Tibial nerve (tissue), 4 donors: ENCODE measurements around the gene OPHN1. TPM values are rescaled to one million over a fixed set of nuclear protein-coding genes. Genes with fewer than 3 reads are reported as not detected.

Experiments
- DNase-seq, 2 donors: peaks; one replicate each; pipeline ENCODE4 v3.0.0-alpha.2; 2019; ENCODE audit warnings: low spot score in 2 of 2
- H3K27ac ChIP-seq, 4 donors: fragments of 200-600 bp; sonication (generic) in 3 of 4; one replicate each; pipeline ENCODE4 v1.5.1; 2017 to 2019; ENCODE audit warnings: mild to moderate bottlenecking in 1 of 4
- H3K27me3 ChIP-seq, 2 donors: fragments of 200-600 bp; sonication (generic) in 1 of 2; one replicate each; pipeline versions ENCODE4 v1.5.1 to v1.6.0; 2017 to 2019
- H3K36me3 ChIP-seq, 3 donors: fragments of 200-600 bp; sonication (generic); one replicate each; pipeline ENCODE4 v1.5.1; 2018 to 2019
- H3K4me1 ChIP-seq, 4 donors: fragments of 200-600 bp; sonication (generic) in 3 of 4; one replicate each; pipeline ENCODE4 v1.5.1; 2017 to 2019
- H3K4me3 ChIP-seq, 4 donors: fragments of 200-600 bp; sonication (generic) in 3 of 4; one replicate each; pipeline ENCODE4 v1.5.1; 2017 to 2019; ENCODE audit warnings: mild to moderate bottlenecking in 1 of 4, moderate library complexity in 1 of 4
- H3K9me3 ChIP-seq, 4 donors: fragments of 200-600 bp; sonication (generic) in 3 of 4; one replicate each; pipeline ENCODE4 v1.5.1; 2017 to 2019
- EP300 ChIP-seq, 2 donors: sonication (generic); formaldehyde crosslinking; IDR thresholded peaks; one replicate each; pipeline ENCODE4 v1.6.1; 2017; ENCODE audit warnings: antibody characterized with exemption in 2 of 2, mild to moderate bottlenecking in 1 of 2
- POLR2A ChIP-seq, 2 donors: fragments of 450-650 bp; IDR thresholded peaks; one replicate each; pipeline ENCODE4 v1.6.1; 2017; ENCODE audit warnings: antibody characterized with exemption in 2 of 2, mild to moderate bottlenecking in 2 of 2, moderate library complexity in 2 of 2
- WGBS, 2 donors: methylation state at CpG; one replicate each; pipeline ENCODE4 v1.1.5; 2018; 5-methylcytosine and 5-hydroxymethylcytosine counted together
- total RNA-seq, 4 donors: library from RNA; depleted of rRNA; stranded (reverse); fragments of >200 nt; gene quantifications; one replicate each; pipeline ENCODE4 v1.1.0, GENCODE V29; 2016
- TF ChIP-seq, protein P1 (sequence below), 5 experiments: fragments of 200-600 bp in 3 of 5; fragments of 450-650 bp in 2 of 5; sonication (generic) in 3 of 5; IDR thresholded peaks; one replicate each; pipeline ENCODE4 v1.5.1; 2016 to 2019; ENCODE audit warnings: antibody characterized with exemption in 5 of 5, mild to moderate bottlenecking in 3 of 5, moderate library complexity in 2 of 5

OPHN1 gene
- total RNA-seq, 4 donors from 2014 or later: 13.2 to 27.1 (median 20.5) TPM

DNA sequence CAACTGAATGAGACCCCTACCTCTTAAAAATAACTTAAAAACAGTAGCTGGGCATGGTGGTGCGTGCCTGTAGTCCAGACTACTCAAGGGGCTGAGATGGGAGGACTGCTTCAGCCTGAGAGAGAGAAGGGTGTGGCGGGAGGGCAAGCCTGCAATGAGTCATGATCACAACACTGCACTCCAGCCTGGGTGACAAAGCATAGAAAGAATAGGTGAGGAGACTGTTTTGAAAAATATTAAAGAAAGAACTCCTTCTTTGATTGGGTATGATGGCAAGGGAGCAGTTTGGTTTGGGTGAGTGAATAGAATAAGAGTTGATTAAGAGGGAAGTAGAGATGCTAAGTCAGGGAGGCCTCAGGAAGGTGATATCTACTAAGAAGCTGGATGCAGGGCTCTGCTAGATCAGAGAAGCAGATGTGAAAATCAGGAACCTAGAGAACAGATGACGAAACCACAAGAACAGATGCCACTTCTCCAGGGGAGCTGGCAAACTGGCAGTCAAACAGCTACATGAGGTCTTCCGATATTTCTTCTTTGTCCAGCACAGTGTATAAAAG, 318.6 kb downstream of the OPHN1 start:
- 71 to 93% methylated on average over 4 of the region's 4 CpGs for WGBS, 2 donors
- peaks cover 0 to 5% of the 10 kb centered on the region in 2 donors for H3K27me3 ChIP-seq
- peaks cover 0 to 27% (median 3%) of the 10 kb centered on the region in 4 donors for H3K4me1 ChIP-seq
- H3K9me3 ChIP-seq: no peaks in the 10 kb centered on the region
- no peak overlapping the region for H3K4me3 ChIP-seq
- DNase-seq: no peak
- peak overlapping the region in 2 of 4 donors; percentile 17 to 37 for H3K27ac ChIP-seq
- TF ChIP-seq POLR2A (IDR thresholded peaks at IDR 0.05) (no peak), EP300 (IDR thresholded peaks at IDR 0.05) (no peak)
- TF ChIP-seq, protein P1, sequence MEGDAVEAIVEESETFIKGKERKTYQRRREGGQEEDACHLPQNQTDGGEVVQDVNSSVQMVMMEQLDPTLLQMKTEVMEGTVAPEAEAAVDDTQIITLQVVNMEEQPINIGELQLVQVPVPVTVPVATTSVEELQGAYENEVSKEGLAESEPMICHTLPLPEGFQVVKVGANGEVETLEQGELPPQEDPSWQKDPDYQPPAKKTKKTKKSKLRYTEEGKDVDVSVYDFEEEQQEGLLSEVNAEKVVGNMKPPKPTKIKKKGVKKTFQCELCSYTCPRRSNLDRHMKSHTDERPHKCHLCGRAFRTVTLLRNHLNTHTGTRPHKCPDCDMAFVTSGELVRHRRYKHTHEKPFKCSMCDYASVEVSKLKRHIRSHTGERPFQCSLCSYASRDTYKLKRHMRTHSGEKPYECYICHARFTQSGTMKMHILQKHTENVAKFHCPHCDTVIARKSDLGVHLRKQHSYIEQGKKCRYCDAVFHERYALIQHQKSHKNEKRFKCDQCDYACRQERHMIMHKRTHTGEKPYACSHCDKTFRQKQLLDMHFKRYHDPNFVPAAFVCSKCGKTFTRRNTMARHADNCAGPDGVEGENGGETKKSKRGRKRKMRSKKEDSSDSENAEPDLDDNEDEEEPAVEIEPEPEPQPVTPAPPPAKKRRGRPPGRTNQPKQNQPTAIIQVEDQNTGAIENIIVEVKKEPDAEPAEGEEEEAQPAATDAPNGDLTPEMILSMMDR (IDR thresholded peaks at IDR 0.05): no peak
- peaks cover 0 to 11% (median 0%) of the 10 kb centered on the region in 3 donors for H3K36me3 ChIP-seq

DNA sequence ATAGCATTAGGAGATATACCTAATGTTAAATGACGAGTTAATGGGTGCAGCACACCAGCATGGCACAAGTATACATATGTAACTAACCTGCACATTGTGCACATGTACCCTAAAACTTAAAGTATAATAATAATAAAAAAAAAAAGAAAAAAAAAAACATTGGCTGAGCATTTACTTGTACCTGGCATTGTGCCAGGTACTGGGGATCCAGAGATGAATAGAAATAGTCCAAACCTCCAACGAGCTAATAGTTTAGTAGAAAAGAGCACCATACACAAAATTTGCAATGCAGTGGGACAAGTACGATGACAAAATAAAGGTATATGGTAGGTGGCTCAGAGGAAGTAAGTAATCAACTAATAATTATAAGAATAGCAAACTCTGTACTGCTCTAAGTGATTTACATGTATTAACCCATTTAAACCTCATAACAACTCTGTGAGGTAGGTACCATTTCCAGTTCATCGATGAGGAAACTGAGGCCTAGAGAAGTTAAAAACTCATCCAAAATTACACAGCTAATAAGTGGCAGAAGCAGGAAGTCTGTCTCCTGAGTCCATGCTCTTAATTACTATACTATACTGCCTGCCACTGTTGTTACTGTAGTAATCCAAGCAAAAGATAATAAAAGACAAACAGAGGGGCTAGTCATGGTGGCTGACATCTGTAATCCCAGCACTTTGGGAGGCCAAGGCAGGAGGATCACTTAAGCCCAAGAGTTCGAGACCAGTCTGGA, 319.3 kb downstream of the OPHN1 start:
- Histone ChIP-seq H3K9me3 (no peaks in the 10 kb centered on the region), H3K36me3 (peaks cover 0 to 11% (median 0%) of the 10 kb centered on the region in 3 donors), H3K4me3 (no peak overlapping the region), H3K4me1 (peaks cover 0 to 27% (median 3%) of the 10 kb centered on the region in 4 donors), H3K27me3 (peaks cover 0 to 8% of the 10 kb centered on the region in 2 donors), H3K27ac (peak overlapping the region in 1 of 4 donors; percentile 37)
- TF ChIP-seq, protein P1 (IDR thresholded peaks at IDR 0.05): no peak
- TF ChIP-seq EP300 (IDR thresholded peaks at IDR 0.05) (no peak), POLR2A (IDR thresholded peaks at IDR 0.05) (no peak)
- WGBS, 2 donors: 73 to 74% methylated on average over 4 to 5 of the region's 5 CpGs
- no peak for DNase-seq

GRCh38 chrX:68112321-68112720, 321.0 kb downstream of the OPHN1 start:
- Histone ChIP-seq H3K4me3 (no peak overlapping the region), H3K27me3 (peaks cover 0 to 8% of the 10 kb centered on the region in 2 donors), H3K9me3 (no peaks in the 10 kb centered on the region), H3K27ac (peak overlapping the region in 2 of 4 donors; percentile 29 to 40), H3K36me3 (peaks cover 0 to 11% (median 0%) of the 10 kb centered on the region in 3 donors), H3K4me1 (peaks cover 0 to 27% (median 3%) of the 10 kb centered on the region in 4 donors)
- TF ChIP-seq POLR2A (IDR thresholded peaks at IDR 0.05): no peak
- TF ChIP-seq EP300 (IDR thresholded peaks at IDR 0.05): no peak
- TF ChIP-seq, protein P1 (IDR thresholded peaks at IDR 0.05): no peak
- DNase-seq: no peak
- WGBS, 2 donors: 24 to 44% methylated on average over 3 of the region's 3 CpGs

GRCh38 chrX:68109162-68109561, 324.1 kb downstream of the OPHN1 start:
- H3K4me1 ChIP-seq: peaks cover 0 to 12% (median 3%) of the 10 kb centered on the region in 4 donors
- H3K36me3 ChIP-seq: peaks cover 0 to 11% (median 0%) of the 10 kb centered on the region in 3 donors
- no peaks in the 10 kb centered on the region for H3K9me3 ChIP-seq
- H3K27ac ChIP-seq: no peak overlapping the region
- no peak for DNase-seq
- TF ChIP-seq POLR2A (IDR thresholded peaks at IDR 0.05): no peak
- no peak for TF ChIP-seq EP300 (IDR thresholded peaks at IDR 0.05)
- TF ChIP-seq, protein P1 (IDR thresholded peaks at IDR 0.05): no peak
- no peak overlapping the region for H3K4me3 ChIP-seq
- peaks cover 0 to 8% of the 10 kb centered on the region in 2 donors for H3K27me3 ChIP-seq

- DNase-seq: no peak
- H3K27me3 ChIP-seq: no peaks in the 10 kb centered on the region
- H3K27ac ChIP-seq: no peak overlapping the region
- H3K4me1 ChIP-seq: no peaks in the 10 kb centered on the region
- 78% methylated on average over 2 of the region's 2 CpGs for whole genome bisulfite sequencing, 2 donors
- H3K36me3 ChIP-seq: no peaks in the 10 kb centered on the region
- no peak overlapping the region for H3K4me3 ChIP-seq
- no peaks in the 10 kb centered on the region for H3K9me3 ChIP-seq
- TF ChIP-seq POLR2A (IDR thresholded peaks at IDR 0.05): no peak
- no peak for TF ChIP-seq EP300 (IDR thresholded peaks at IDR 0.05)
- TF ChIP-seq, protein P1 (IDR thresholded peaks at IDR 0.05): no peak
Observed at GRCh38 chrX:68098431-68098830, 334.9 kb downstream of the OPHN1 start.
